ENCODE measurements around the gene CSH2.
A peak's percentile ranks its signal among the peaks of the same experiment; 100 is the strongest.

The CSH2 gene

DNA sequence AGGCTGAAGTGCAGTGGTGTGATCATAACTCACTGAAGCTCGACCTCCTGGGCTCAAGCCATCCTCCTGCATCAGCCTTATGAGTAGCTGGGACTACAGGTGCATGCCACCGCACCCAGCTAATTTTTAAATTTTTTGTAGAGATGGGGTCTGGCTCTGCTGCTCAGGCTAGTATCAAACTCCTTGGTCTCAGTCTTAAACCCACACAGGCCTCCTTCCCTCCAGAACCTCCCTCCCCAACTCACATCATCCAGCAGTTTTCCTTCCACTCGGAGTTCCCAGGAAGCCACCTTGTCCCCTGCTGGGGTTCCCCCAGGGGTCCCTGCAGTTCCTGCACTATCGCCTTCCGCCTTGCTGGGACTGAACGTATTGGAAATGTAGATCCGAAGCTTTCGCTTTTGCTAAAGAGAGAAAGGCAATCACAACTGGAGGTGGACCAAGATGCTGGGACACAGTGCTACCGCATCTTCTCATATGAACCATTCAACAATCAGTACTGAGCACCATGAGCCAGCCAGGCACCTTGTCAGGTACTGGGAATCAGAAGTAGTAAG, 38.2 kb downstream of the CSH2 start:
- H3K27me3 ChIP-seq (ENCODE audit: insufficient read depth, poor library complexity, severe bottlenecking), result no peaks in the 10 kb centered on the region
- TF ChIP-seq POLR2AphosphoS5 (IDR thresholded peaks at IDR 0.05; ENCODE audit: low read depth) (no peak), GABPA (IDR thresholded peaks at IDR 0.05; ENCODE audit: low read depth) (no peak), SPI1 (IDR thresholded peaks at IDR 0.05; ENCODE audit: borderline replicate concordance, low read depth) (no peak)
- TF ChIP-seq, protein P1, sequence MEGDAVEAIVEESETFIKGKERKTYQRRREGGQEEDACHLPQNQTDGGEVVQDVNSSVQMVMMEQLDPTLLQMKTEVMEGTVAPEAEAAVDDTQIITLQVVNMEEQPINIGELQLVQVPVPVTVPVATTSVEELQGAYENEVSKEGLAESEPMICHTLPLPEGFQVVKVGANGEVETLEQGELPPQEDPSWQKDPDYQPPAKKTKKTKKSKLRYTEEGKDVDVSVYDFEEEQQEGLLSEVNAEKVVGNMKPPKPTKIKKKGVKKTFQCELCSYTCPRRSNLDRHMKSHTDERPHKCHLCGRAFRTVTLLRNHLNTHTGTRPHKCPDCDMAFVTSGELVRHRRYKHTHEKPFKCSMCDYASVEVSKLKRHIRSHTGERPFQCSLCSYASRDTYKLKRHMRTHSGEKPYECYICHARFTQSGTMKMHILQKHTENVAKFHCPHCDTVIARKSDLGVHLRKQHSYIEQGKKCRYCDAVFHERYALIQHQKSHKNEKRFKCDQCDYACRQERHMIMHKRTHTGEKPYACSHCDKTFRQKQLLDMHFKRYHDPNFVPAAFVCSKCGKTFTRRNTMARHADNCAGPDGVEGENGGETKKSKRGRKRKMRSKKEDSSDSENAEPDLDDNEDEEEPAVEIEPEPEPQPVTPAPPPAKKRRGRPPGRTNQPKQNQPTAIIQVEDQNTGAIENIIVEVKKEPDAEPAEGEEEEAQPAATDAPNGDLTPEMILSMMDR (IDR thresholded peaks at IDR 0.05; ENCODE audit: insufficient read depth, low read length), result no peak
- TF ChIP-seq, protein P2, sequence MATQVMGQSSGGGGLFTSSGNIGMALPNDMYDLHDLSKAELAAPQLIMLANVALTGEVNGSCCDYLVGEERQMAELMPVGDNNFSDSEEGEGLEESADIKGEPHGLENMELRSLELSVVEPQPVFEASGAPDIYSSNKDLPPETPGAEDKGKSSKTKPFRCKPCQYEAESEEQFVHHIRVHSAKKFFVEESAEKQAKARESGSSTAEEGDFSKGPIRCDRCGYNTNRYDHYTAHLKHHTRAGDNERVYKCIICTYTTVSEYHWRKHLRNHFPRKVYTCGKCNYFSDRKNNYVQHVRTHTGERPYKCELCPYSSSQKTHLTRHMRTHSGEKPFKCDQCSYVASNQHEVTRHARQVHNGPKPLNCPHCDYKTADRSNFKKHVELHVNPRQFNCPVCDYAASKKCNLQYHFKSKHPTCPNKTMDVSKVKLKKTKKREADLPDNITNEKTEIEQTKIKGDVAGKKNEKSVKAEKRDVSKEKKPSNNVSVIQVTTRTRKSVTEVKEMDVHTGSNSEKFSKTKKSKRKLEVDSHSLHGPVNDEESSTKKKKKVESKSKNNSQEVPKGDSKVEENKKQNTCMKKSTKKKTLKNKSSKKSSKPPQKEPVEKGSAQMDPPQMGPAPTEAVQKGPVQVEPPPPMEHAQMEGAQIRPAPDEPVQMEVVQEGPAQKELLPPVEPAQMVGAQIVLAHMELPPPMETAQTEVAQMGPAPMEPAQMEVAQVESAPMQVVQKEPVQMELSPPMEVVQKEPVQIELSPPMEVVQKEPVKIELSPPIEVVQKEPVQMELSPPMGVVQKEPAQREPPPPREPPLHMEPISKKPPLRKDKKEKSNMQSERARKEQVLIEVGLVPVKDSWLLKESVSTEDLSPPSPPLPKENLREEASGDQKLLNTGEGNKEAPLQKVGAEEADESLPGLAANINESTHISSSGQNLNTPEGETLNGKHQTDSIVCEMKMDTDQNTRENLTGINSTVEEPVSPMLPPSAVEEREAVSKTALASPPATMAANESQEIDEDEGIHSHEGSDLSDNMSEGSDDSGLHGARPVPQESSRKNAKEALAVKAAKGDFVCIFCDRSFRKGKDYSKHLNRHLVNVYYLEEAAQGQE (IDR thresholded peaks at IDR 0.05; ENCODE audit: insufficient replicate concordance, low read depth), result no peak
- no peak for DNase-seq (ENCODE audit: low read depth in 1 of 2, low spot score in 1 of 2)
- H3K27ac ChIP-seq (replicated peaks), result no peak overlapping the region
- H3K4me3 ChIP-seq (replicated peaks; ENCODE audit: insufficient read depth, low read length), result no peak overlapping the region

DNA sequence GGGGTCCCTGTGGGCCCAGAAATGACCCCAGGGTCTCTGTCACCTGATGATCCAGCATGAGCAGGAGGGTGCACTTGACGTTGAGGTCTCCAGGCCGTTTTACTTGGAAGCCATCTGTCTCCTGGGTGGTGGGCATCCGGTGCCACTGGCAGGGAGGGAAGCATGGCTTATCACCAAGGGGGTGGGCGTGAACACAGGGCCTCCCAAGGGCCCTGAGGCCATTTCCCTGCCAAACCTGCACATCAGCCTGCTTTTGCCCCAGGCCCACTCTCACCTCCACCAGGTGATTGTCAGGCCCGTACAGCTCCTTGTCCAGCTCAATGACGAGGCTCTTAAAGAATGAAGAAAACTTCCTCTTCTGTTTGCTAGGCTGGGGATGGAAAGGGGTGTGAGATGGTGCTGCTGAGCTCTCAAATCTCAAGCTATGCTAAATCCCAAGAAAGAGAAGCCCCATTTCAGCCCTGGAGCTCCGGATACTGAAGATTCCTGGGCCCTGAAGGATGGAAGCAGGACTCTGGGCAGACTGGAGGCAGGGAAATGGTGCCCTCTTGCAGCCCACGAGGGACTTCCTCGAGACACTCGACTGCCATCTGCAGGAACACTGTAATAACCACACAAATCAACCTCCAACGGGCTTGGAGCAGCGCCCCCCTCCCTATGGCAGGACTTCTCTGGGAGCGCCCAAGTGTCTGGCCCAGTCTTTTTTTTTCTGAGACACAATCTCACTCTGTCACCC, 38.9 kb downstream of the CSH2 start:
- TF ChIP-seq POLR2AphosphoS5 (IDR thresholded peaks at IDR 0.05; ENCODE audit: low read depth), result 0 out of 2 replicates have a peak, but pooled peaks have one; percentile 34
- TF ChIP-seq SPI1 (IDR thresholded peaks at IDR 0.05; ENCODE audit: borderline replicate concordance, low read depth), result peak; percentile 32; the same call in 1 of the 2 replicates
- TF ChIP-seq, protein P1 (IDR thresholded peaks at IDR 0.05; ENCODE audit: insufficient read depth, low read length), result peak; percentile 92
- TF ChIP-seq, protein P2 (IDR thresholded peaks at IDR 0.05; ENCODE audit: insufficient replicate concordance, low read depth), result no peak
- no peak for TF ChIP-seq GABPA (IDR thresholded peaks at IDR 0.05; ENCODE audit: low read depth)
- no peak overlapping the region for H3K4me3 ChIP-seq (replicated peaks; ENCODE audit: insufficient read depth, low read length)
- peak; percentile 74 to 91 for DNase-seq (ENCODE audit: low read depth in 1 of 2, low spot score in 1 of 2)
- H3K27me3 ChIP-seq (ENCODE audit: insufficient read depth, poor library complexity, severe bottlenecking), result no peaks in the 10 kb centered on the region
- H3K27ac ChIP-seq (replicated peaks), result peak overlapping the region; percentile 47

DNA sequence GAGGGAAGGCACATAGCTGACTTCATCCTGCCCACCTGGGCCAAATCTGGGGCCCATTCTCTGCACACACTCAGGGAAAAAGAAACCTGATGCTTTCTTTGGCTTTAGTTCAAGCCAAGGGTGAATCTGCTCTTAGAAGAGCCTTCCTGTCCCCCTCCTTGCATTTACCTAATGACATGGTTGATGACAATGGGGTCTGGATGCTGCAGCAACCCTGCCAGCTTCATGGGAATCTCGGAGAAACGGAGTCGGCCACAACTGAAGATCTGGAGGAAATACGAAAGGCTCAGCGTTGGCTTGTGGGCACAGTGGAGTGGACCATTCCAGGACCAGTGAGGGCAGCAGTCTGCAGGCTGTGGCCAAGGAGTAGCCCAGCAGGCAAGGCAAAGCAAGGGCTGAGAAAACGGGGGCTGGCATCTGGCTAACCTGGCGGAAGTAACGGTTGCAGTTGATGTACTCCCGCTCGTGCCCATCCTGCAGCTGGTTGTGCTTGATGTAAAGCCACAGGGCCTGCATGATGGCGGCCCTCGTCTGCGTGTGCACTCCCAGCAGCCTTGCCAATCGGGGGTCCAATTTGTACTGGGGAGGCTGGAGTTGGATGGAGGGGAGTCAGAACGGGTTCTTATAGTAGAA, 39.6 kb downstream of the CSH2 start:
- peak overlapping the region; percentile 47; the same call in 1 of the 2 replicates for H3K27ac ChIP-seq (replicated peaks)
- no peak for DNase-seq (ENCODE audit: low read depth in 1 of 2, low spot score in 1 of 2)
- TF ChIP-seq SPI1 (IDR thresholded peaks at IDR 0.05; ENCODE audit: borderline replicate concordance, low read depth) (no peak), GABPA (IDR thresholded peaks at IDR 0.05; ENCODE audit: low read depth) (no peak), POLR2AphosphoS5 (IDR thresholded peaks at IDR 0.05; ENCODE audit: low read depth) (no peak)
- TF ChIP-seq, protein P2 (IDR thresholded peaks at IDR 0.05; ENCODE audit: insufficient replicate concordance, low read depth), result no peak
- TF ChIP-seq, protein P1 (IDR thresholded peaks at IDR 0.05; ENCODE audit: insufficient read depth, low read length), result no peak
- H3K4me3 ChIP-seq (replicated peaks; ENCODE audit: insufficient read depth, low read length), result no peak overlapping the region
- H3K27me3 ChIP-seq (ENCODE audit: insufficient read depth, poor library complexity, severe bottlenecking), result no peaks in the 10 kb centered on the region

Measured in HL-60 (cell line).